GM10248 (cell line): ENCODE measurements around the gene CDKAL1.
A peak's percentile ranks its signal among the peaks of the same experiment; 100 is the strongest.

ENCODE experiments used
- CTCF ChIA-PET: fragments of 300-600 bp; sonication (Branson Sonifier 250); formaldehyde crosslinking; extraction: SDS; loops from one replicate; lab custom pipeline; 2021; ENCODE audit warnings: antibody characterized with exemption; lab: Yijun Ruan, JAX
- POLR2A ChIA-PET: fragments of 350-650 bp; sonication (Branson Sonifier 250); formaldehyde crosslinking; extraction: SDS; loops from one replicate; lab custom pipeline; 2020; ENCODE audit warnings: antibody characterized with exemption; lab: Yijun Ruan, JAX
- DNase-seq: peaks from one replicate; pipeline ENCODE4 v3.0.0; 2012; ENCODE audit errors: extremely low spot score
- CTCF ChIP-seq: IDR thresholded peaks from 2 replicates; pipeline ENCODE4 v1.5.1; 2012; ENCODE audit warnings: mild to moderate bottlenecking, low read depth; ENCODE audit errors: extremely low read depth, missing control alignments, control extremely low read depth

Gene CDKAL1

GRCh38 chr6:21164768-21165326 is 630.6 kb downstream of the CDKAL1 start:
- CTCF ChIA-PET, result interaction anchor here (0.9 to 1.9 kb wide), 4 partner anchors 9 to 21 kb away, joined by 3 to 9 read pairs (median 4); no protein-coding TSS in a partner anchor
- DNase-seq, result peak; percentile 28
- POLR2A ChIA-PET, result no interaction called here
- TF ChIP-seq CTCF, result no peak

GRCh38 chr6:21166754-21167153 is 632.5 kb downstream of the CDKAL1 start:
- no peak for TF ChIP-seq CTCF
- no peak for DNase-seq
- ChIA-PET POLR2A (no interaction called here), CTCF (no interaction called here)

GRCh38 chr6:21167790-21168189 is 633.5 kb downstream of the CDKAL1 start:
- POLR2A ChIA-PET, result no interaction called here
- DNase-seq, result no peak
- no peak for TF ChIP-seq CTCF
- CTCF ChIA-PET, result interaction anchor here (1.7 kb wide), 1 partner anchor 14 kb away, joined by 4 read pairs; no protein-coding TSS in a partner anchor

GRCh38 chr6:21171801-21172200 is 637.5 kb downstream of the CDKAL1 start:
- ChIA-PET CTCF (no interaction called here), POLR2A (no interaction called here)
- DNase-seq, result no peak
- no peak for TF ChIP-seq CTCF

GRCh38 chr6:21173031-21173430 is 638.8 kb downstream of the CDKAL1 start:
- POLR2A ChIA-PET, result no interaction called here
- CTCF ChIA-PET, result no interaction called here
- DNase-seq, result no peak
- no peak for TF ChIP-seq CTCF

GRCh38 chr6:21173678-21174077 is 639.4 kb downstream of the CDKAL1 start:
- CTCF ChIA-PET, result no interaction called here
- TF ChIP-seq CTCF, result no peak
- POLR2A ChIA-PET, result no interaction called here
- DNase-seq, result no peak
